Glomerular endothelial cell (primary cell): ENCODE results near the gene SELENOO. TPM values are rescaled to one million over a fixed set of nuclear protein-coding genes. Genes with fewer than 3 reads are reported as not detected.

Experiments
- DNase-seq: peaks from one replicate; pipeline ENCODE4 v3.0.0-alpha.2; 2011; ENCODE audit warnings: low read depth, low spot score; ENCODE audit errors: extremely low read depth
- total RNA-seq: library from RNA; depleted of rRNA; stranded (reverse); fragments of >200 nt; gene quantifications from 2 replicates; pipeline ENCODE4 v1.2.3, GENCODE V29; 2015

The SELENOO gene
- total RNA-seq, 1 donor from 2014 or later, result 29.3 TPM

- DNase-seq, result no peak
Observed at GRCh38 chr22:50264946-50265669, 64.3 kb downstream of the SELENOO start.

GRCh38 chr22:50266994-50267393 lies 66.2 kb downstream of the SELENOO start:
- no peak for DNase-seq

Other genes starting within 250 kb of the SELENOO start
- gene PIM3, start 240.2 kb upstream of the SELENOO start, total RNA-seq, result 116 and 197 TPM in 2 replicates
- gene IL17REL, start 188.2 kb upstream of the SELENOO start, total RNA-seq, result not detected in 2 replicates
- not detected in 2 replicates for gene TTLL8, start 142.7 kb upstream of the SELENOO start, total RNA-seq
- not detected in 2 replicates for gene MLC1, start 115.6 kb upstream of the SELENOO start, total RNA-seq
- gene MOV10L1, start 111.0 kb upstream of the SELENOO start, total RNA-seq, result 2.1 and 11.7 TPM in 2 replicates
- gene PANX2, start 30.3 kb upstream of the SELENOO start, total RNA-seq, result 1.1 and 1.7 TPM in 2 replicates
- gene TRABD, start 15.1 kb upstream of the SELENOO start, total RNA-seq, result 39.9 and 45.0 TPM in 2 replicates
- gene TUBGCP6, start 44.0 kb downstream of the SELENOO start, total RNA-seq, result 24.3 and 47.1 TPM in 2 replicates
- 49.1 and 55.5 TPM in 2 replicates for gene HDAC10, start 50.3 kb downstream of the SELENOO start, total RNA-seq
- 72.5 and 74.8 TPM in 2 replicates for gene MAPK12, start 60.7 kb downstream of the SELENOO start, total RNA-seq
- gene MAPK11, start 69.4 kb downstream of the SELENOO start, total RNA-seq, result 34.5 and 39.3 TPM in 2 replicates
- gene PLXNB2, start 106.6 kb downstream of the SELENOO start, total RNA-seq, result 130 and 233 TPM in 2 replicates
- 6.4 and 15.2 TPM in 2 replicates for gene DENND6B, start 126.0 kb downstream of the SELENOO start, total RNA-seq
- 46.5 and 67.4 TPM in 2 replicates for gene PPP6R2, start 142.3 kb downstream of the SELENOO start, total RNA-seq